GM21526 (cell line): ENCODE data around the gene REEP5.
"Not testable (repeated sequence)": the region's sequence is repeated elsewhere in the genome, so short reads cannot be mapped to it uniquely, and the experiment has no call there.

Experiments
- ATAC-seq: cut with Tn5 transposase; IDR thresholded peaks from one replicate; pipeline ENCODE4 v1.9.1; 2021; ENCODE audit warnings: moderate library complexity; ENCODE audit not compliant: unreplicated experiment, low FRiP score

REEP5 gene

GRCh38 chr5:112921833-112922817, at the start of gene REEP5:
Gene REEP5 (minus strand): TSS chr5:112922227. CDS start chr5:112922190, 37 bp downstream.
- ATAC-seq, result peak; percentile 55

GRCh38 chr5:112971276-112971675, 49.2 kb upstream of the REEP5 start:
- ATAC-seq, result no peak

- ATAC-seq, result no peak
These were observed 46.5 kb upstream of the REEP5 start for GRCh38 chr5:112968411-112969106.

- no peak for ATAC-seq
These were observed 45.6 kb upstream of the REEP5 start for GRCh38 chr5:112967520-112968083.

GRCh38 chr5:112965733-112966306, 43.8 kb upstream of the REEP5 start:
- no peak for ATAC-seq

GRCh38 chr5:112963374-112963733, 41.3 kb upstream of the REEP5 start:
- not testable (repeated sequence) for ATAC-seq

GRCh38 chr5:112960863-112961504, 39.0 kb upstream of the REEP5 start:
- ATAC-seq, result no peak

- no peak for ATAC-seq
These were observed 38.3 kb upstream of the REEP5 start for GRCh38 chr5:112960315-112960714.

GRCh38 chr5:112959872-112960271, 37.8 kb upstream of the REEP5 start:
- ATAC-seq, result not testable (repeated sequence)

GRCh38 chr5:112958093-112959088, 36.4 kb upstream of the REEP5 start:
- ATAC-seq, result peak; percentile 68

- ATAC-seq, result no peak
These were observed 35.2 kb upstream of the REEP5 start for GRCh38 chr5:112957036-112957808.

- ATAC-seq, result no peak
These were observed 34.6 kb upstream of the REEP5 start for GRCh38 chr5:112956606-112957005.

GRCh38 chr5:112951124-112951702, 29.2 kb upstream of the REEP5 start:
- peak; percentile 72 for ATAC-seq

- ATAC-seq, result no peak
These were observed 26.4 kb upstream of the REEP5 start for GRCh38 chr5:112948458-112948857.

GRCh38 chr5:112940670-112941069, 18.6 kb upstream of the REEP5 start:
- ATAC-seq, result no peak

- no peak for ATAC-seq
These were observed 16.3 kb upstream of the REEP5 start for GRCh38 chr5:112938286-112938685.

- ATAC-seq, result no peak
These were observed 13.6 kb upstream of the REEP5 start for GRCh38 chr5:112935675-112936074.

GRCh38 chr5:112934366-112934663, 12.3 kb upstream of the REEP5 start:
- ATAC-seq, result no peak
